Type B pancreatic cell (in vitro differentiated cells): ENCODE data around the gene LAPTM5. TPM values are rescaled to one million over a fixed set of nuclear protein-coding genes. Genes with fewer than 3 reads are reported as not detected.

ENCODE experiments used
- DNase-seq: peaks from one replicate; pipeline ENCODE4 v3.0.0; 2021; ENCODE audit warnings: mixed read lengths; ENCODE audit not compliant: unreplicated experiment; ENCODE audit errors: extremely low spot score
- H3K27ac Mint-ChIP-seq: 2 replicates; pipeline ENCODE4 v1.8.0; 2021; ENCODE audit warnings: mild to moderate bottlenecking, mixed read lengths
- H3K27me3 Mint-ChIP-seq: 2 replicates; pipeline ENCODE4 v1.8.0; 2021; ENCODE audit warnings: mixed read lengths
- H3K36me3 Mint-ChIP-seq: 2 replicates; pipeline ENCODE4 v1.8.0; 2021; ENCODE audit warnings: mixed read lengths
- H3K4me1 Mint-ChIP-seq: one replicate; pipeline ENCODE4 v1.8.0; 2021; ENCODE audit warnings: mixed read lengths; ENCODE audit not compliant: unreplicated experiment
- H3K4me3 Mint-ChIP-seq: 2 replicates; pipeline ENCODE4 v1.8.0; 2021; ENCODE audit warnings: mild to moderate bottlenecking, mixed read lengths
- H3K9me3 Mint-ChIP-seq: 2 replicates; pipeline ENCODE4 v1.8.0; 2021; ENCODE audit warnings: mixed read lengths
- total RNA-seq: library from RNA; stranded (reverse); gene quantifications from 2 replicates; pipeline ENCODE4 v1.2.1, GENCODE V29; 2021; ENCODE audit warnings: low replicate concordance
- TF ChIP-seq, protein P1 (sequence below): fragments of 200-600 bp; sonication (generic); conservative IDR thresholded peaks from 2 replicates; pipeline ENCODE4 v1.5.0; 2021; ENCODE audit warnings: antibody characterized with exemption, mild to moderate bottlenecking

LAPTM5 gene
- total RNA-seq, 1 donor from 2014 or later = 0.24 TPM

DNA sequence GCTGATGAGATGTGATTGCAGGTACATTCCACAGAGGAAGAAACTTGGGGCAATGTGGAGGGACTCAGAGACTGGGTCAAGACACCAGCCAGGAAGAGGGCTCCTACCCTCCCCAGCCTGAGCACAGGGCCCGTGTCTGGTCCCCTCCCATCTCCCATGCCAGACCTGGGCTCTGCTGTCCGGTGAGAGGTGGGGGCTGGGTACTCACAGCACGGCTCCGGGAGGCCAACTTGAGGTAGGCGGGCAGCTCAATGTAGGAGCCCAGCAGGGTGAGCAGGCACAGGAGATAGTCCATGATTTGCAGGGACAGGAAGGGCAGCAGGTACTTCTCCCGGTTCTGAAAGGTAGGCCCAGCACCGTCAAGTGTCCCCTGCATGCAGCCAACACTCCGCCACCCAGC lies 18.0 kb downstream of the LAPTM5 start:
- Mint-ChIP-seq H3K27ac (no peak overlapping the region), H3K36me3 (no peaks in the 10 kb centered on the region), H3K9me3 (no peaks in the 10 kb centered on the region), H3K27me3 (no peaks in the 10 kb centered on the region), H3K4me1 (no peaks in the 10 kb centered on the region), H3K4me3 (no peak overlapping the region)
- no peak for DNase-seq
- TF ChIP-seq, protein P1, sequence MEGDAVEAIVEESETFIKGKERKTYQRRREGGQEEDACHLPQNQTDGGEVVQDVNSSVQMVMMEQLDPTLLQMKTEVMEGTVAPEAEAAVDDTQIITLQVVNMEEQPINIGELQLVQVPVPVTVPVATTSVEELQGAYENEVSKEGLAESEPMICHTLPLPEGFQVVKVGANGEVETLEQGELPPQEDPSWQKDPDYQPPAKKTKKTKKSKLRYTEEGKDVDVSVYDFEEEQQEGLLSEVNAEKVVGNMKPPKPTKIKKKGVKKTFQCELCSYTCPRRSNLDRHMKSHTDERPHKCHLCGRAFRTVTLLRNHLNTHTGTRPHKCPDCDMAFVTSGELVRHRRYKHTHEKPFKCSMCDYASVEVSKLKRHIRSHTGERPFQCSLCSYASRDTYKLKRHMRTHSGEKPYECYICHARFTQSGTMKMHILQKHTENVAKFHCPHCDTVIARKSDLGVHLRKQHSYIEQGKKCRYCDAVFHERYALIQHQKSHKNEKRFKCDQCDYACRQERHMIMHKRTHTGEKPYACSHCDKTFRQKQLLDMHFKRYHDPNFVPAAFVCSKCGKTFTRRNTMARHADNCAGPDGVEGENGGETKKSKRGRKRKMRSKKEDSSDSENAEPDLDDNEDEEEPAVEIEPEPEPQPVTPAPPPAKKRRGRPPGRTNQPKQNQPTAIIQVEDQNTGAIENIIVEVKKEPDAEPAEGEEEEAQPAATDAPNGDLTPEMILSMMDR = no peak

DNA sequence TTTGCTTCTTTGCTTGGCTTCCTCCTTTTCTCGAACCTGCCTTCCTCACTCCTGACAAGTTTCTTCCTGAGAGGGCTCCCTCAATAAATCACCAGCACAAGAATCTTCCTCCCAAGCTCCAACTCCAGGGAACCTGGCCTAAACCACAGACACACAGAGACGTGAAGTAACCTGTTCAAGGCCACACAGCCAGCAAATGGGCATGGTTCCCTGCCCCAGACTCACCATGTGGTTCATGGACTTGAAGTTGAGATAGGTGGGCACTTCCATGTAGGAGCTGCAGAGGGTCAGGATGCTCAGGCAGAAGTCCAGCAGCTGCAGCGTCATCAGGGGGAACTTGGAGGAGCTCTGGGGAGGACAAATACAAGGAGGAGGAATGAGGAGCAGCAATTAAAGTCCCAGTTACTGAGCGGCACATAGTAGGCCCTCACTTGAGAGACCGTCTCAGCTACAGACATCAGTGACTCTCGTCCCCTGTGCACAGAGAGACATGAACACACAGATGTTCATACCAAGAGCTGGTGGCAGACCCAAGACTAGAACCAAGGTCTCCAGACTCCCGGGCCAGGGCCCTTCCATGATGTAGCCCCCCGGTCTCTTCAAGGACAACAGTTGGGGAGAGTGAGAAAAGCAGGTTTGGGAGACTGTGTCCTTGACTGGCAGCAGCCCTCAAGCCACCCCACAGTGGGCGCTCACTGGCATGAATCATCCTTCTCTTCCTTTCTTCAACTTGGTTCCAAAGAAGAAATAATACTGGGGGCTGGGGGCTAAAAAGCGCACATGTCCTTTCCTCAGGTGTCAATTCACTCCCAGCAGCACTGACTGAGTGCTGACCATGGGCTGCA lies 18.6 kb downstream of the LAPTM5 start:
- Mint-ChIP-seq H3K4me1 (no peaks in the 10 kb centered on the region), H3K27ac (no peak overlapping the region), H3K9me3 (no peaks in the 10 kb centered on the region), H3K27me3 (no peaks in the 10 kb centered on the region), H3K4me3 (no peak overlapping the region), H3K36me3 (no peaks in the 10 kb centered on the region)
- TF ChIP-seq, protein P1 = no peak
- no peak for DNase-seq

DNA sequence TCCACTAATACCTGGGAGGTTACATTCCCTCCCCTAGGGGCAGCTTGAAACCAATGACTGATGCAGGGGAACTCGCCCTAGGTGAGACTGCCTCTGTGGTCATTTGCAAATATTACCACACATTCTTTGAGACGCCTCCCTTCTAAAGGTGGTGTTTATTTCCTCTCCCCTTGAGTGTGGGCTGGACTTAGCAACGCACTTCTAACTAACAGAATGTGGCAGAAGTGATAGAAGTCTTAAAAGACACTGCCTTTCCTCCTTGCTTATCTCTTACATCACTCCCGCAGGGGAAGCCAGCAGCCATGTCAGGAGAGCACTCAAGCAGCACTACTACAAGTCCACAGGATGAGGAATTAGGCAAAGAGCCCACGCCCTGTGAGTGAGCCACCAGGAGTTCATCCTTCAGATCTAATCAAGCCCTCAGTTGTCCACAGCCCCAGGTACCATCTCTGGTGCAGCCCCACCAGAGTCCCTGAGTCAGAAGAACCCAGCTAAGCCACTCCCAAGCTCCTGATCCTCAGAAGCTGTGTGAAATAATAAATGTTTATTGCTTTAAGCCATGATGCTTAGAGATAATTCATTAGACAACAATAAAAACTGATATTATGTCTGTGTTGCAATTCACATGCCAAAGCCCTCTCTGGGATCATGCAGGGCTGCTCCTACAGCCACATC lies 19.4 kb downstream of the LAPTM5 start:
- H3K36me3 Mint-ChIP-seq = no peaks in the 10 kb centered on the region
- DNase-seq = no peak
- H3K4me3 Mint-ChIP-seq = no peak overlapping the region
- H3K4me1 Mint-ChIP-seq = no peaks in the 10 kb centered on the region
- no peak overlapping the region for H3K27ac Mint-ChIP-seq
- TF ChIP-seq, protein P1 = no peak
- no peaks in the 10 kb centered on the region for H3K9me3 Mint-ChIP-seq
- no peaks in the 10 kb centered on the region for H3K27me3 Mint-ChIP-seq

DNA sequence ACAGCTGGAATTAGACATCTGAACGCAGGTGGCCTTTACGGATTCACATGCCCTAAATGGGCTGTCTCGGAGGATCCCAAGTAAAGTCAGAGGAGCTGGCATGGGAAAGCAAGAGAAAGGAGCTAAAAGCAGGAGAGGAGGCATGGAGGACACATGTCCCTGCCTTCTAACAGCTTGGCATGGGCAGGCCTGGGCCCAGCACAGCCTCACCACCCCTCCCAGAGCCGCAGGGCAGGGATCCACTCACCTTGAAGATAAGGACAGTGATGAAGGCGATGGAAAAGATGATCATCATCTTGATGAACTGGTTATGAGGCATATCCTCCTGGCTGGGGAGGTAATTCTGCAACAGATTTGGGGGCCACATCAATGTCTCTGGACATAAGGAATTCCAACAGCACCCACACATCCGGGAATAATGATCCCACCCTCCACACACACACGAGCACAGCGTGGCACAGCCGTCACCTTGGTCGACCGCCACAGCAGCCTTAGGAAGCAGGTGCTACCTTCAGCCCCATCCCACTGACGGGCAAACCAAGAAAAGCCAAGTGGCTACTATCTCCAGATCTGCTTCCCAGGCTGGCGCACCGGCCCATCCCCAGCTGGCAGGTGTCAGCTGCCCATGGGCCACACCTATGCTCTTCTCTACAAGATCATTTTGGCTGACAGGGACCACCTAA lies 20.1 kb downstream of the LAPTM5 start:
- H3K9me3 Mint-ChIP-seq = no peaks in the 10 kb centered on the region
- no peak overlapping the region for H3K27ac Mint-ChIP-seq
- H3K27me3 Mint-ChIP-seq = no peaks in the 10 kb centered on the region
- no peak for DNase-seq
- no peaks in the 10 kb centered on the region for H3K4me1 Mint-ChIP-seq
- H3K4me3 Mint-ChIP-seq = no peak overlapping the region
- TF ChIP-seq, protein P1 = no peak
- H3K36me3 Mint-ChIP-seq = no peaks in the 10 kb centered on the region

DNA sequence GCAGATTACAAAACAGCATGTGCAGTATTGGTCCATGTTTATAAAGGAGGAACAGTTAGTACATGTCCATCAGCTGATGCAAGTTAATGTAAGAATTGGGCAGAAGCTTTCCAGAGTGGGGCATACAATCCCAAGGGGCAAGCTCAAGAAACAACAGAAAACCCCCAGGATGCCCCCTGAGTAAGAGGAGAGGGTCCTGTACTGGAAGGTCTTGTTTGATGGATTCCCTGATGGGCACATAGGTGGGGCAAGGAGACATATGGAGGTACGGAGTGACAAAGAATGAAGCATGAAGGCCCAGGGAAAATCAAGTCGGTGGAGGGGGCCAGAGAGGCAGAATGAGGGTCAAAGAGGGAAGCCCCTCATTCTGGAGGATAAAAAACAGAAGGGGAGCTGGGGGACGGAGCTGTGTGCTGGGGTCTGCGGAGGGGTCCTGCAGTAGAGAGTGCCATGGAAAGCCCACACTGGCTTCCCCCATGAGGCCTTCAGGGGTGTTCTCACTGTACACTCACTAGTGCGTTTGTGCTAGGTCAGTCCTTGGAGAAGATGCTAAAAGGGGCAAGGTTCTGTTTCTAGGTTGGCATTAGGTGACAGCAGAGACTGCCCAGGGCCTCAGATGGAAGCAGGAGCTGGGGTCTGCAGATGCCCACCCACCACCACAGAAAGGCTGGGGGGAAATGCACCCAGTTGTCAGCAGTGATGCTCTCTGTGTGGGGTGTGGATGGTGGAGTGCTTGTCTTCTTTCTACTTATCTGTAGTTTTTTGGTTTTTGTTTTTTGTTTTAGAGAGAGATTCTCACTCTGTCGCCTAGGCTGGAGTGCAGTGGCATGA lies 21.7 kb downstream of the LAPTM5 start:
- Mint-ChIP-seq H3K36me3 (no peaks in the 10 kb centered on the region), H3K4me1 (no peaks in the 10 kb centered on the region), H3K4me3 (no peak overlapping the region), H3K27me3 (peaks cover 3% of the 10 kb centered on the region), H3K27ac (no peak overlapping the region), H3K9me3 (no peaks in the 10 kb centered on the region)
- TF ChIP-seq, protein P1 = no peak
- no peak for DNase-seq
